Right lobe of liver (tissue), 4 donors: ENCODE data around the gene ADSS1.

Experiments used
- POLR2A ChIP-seq: fragments of 450-650 bp; IDR thresholded peaks from one replicate; pipeline ENCODE4 v1.6.1; 2017; ENCODE audit warnings: antibody characterized with exemption, mild to moderate bottlenecking
- TF ChIP-seq, protein P1 (sequence below), 4 donors: fragments of 200-600 bp in 3 of 4; fragments of 450-650 bp in 1 of 4; IDR thresholded peaks; one replicate each; pipeline versions ENCODE4 v1.5.1 to v1.8.0; 2016 to 2022; ENCODE audit warnings: antibody characterized with exemption in 4 of 4, mild to moderate bottlenecking in 2 of 4
- donor health status: DM: no; HTN: no; CAD: no.
- donor health status: DM: no; HTN: no; CAD: no.
- donor health status: DM: no; HTN: yes; CAD: no.

DNA sequence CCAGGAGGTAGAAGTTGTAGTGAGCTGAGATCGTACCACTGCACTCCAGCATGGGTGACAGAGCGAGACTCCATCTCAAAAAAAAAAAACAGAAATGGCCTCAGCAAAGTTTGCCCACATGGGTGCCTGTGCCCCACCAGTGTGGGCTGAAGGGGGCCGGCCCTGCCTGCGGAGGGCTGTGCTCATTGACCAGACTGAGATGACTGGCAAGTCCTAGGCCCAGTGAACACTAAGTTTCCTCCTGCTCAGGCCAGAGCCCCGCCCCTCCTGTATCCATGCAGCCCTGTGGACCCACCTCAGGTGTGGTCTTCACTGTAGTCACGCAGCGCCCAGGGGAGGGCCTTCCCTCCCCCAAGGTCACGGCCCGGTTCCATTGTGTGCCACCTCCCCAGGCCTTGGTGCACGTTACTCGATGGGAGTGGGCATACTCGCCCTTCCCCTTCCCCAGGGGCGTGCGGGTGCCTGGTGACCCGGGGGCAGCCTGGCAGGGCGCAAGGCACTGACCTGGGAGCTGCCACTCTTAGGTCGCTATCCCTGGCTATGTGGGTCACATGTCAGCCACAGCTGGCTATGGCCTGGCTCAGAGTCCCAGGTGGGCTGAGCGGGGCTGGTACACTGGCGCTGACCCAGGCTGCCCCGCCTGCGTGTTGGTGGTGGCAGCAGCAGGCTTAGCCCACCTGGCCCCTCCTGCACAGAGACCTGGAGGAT is 18.5 kb upstream of the ADSS1 start:
- TF ChIP-seq, protein P1, sequence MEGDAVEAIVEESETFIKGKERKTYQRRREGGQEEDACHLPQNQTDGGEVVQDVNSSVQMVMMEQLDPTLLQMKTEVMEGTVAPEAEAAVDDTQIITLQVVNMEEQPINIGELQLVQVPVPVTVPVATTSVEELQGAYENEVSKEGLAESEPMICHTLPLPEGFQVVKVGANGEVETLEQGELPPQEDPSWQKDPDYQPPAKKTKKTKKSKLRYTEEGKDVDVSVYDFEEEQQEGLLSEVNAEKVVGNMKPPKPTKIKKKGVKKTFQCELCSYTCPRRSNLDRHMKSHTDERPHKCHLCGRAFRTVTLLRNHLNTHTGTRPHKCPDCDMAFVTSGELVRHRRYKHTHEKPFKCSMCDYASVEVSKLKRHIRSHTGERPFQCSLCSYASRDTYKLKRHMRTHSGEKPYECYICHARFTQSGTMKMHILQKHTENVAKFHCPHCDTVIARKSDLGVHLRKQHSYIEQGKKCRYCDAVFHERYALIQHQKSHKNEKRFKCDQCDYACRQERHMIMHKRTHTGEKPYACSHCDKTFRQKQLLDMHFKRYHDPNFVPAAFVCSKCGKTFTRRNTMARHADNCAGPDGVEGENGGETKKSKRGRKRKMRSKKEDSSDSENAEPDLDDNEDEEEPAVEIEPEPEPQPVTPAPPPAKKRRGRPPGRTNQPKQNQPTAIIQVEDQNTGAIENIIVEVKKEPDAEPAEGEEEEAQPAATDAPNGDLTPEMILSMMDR (IDR thresholded peaks at IDR 0.05) = no peak
- TF ChIP-seq POLR2A = no peak
